NCI-H2107 treated with DMSO at 0.1 percent for 48 hours (cell line): ENCODE data around the gene CHIT1.
A peak's percentile ranks its signal among the peaks of the same experiment; 100 is the strongest.
"Not testable (repeated sequence)": the region's sequence is repeated elsewhere in the genome, so short reads cannot be mapped to it uniquely, and the experiment has no call there.

Source experiments
- DNase-seq: peaks from one replicate; lab custom pipeline; 2025; ENCODE audit not compliant: unreplicated experiment; lab: John Stamatoyannopoulos, UW

CHIT1 gene

DNA sequence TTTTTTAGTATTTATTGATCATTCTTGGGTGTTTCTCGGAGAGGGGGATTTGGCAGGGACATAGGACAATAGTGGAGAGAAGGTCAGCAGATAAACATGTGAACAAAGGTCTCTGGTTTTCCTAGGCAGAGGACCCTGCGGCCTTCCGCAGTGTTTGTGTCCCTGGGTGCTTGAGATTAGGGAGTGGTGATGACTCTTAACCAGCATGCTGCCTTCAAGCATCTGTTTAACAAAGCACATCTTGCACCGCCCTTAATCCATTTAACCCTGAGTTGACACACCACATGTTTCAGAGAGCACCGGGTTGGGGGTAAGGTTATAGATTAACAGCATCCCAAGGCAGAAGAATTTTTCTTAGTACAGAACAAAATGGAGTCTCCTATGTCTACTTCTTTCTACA is 36.7 kb upstream of the CHIT1 start:
- not testable (repeated sequence) for DNase-seq

DNA sequence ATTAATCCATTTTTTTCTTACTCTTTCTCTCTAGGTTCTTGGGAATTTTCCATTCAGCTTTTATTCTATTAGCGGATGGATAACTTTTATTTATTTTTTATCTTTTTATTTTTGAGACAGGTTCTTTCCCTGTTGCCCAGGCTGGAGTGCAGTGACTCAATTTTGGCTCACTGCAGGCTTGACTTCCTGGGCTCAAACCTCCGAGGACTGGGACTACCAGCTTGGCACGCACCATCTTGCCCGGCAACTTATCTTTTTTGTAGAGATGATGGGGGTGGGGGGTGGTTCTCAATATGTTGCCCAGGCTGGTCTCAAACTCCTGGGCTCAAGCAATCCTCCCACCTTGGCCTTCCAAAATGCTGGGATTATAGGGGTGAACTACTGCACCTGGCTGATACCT is 36.1 kb upstream of the CHIT1 start:
- DNase-seq: no peak

DNA sequence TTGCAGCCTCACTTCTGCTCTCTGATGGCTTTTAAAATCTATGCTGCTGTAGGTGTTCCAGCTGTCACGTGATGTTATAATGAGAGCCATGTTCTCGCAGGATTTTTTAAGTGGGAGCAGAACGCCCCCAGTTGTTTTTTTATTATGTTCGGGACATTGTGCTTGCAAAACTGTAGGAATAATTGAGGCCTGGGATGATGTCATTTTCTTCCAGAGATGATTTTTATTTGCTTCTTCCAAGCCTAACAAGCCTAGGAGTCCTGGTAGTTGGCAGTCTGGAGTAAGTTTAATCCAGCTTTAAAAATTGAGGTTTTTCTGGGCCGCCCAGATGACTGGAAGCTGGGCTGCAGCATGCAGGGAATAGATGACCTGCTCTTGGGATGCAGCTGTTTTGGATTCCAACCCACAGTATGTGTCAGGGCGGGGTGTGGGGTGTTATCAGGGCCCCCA is 34.6 kb upstream of the CHIT1 start:
- DNase-seq: no peak

DNA sequence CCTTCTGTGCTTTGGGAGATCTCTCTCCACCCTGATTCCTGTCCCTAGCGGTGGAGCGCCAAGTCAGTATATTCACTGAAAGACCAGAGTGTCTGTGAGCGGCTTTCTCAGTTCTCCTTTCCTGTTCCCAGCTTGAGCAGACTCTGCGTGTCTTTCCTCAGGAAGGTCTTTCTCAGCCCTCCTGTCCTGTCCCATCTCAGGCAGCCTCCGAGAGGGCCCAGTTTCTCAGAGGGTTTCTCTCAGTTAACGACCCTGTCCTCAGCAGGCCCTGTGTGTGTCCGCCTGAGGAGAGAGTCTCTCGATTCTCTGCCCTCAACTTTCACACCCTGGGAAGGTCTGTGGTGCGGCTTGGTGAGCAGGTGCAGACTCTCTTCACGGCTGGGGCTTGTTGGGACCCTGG is 34.0 kb upstream of the CHIT1 start:
- DNase-seq: no peak

DNA sequence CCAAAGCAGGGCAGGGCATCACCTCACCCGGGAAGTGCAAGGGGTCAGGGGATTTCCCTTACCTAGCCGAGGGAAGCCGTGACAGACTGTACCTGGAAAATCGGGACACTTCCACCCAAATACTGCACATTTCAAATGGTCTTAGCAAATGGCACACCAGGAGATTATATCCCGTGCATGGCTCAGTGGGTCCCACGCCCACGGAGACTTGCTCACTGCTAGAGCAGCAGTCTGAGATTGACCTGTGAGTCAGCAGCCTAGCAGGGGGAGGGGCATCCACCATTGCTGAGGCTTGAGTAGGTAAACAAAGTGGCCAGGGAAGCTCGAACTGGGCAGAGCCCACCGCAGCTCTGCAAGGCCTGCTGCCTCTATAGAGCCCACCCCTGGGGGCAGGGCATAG is 27.2 kb upstream of the CHIT1 start:
- not testable (repeated sequence) for DNase-seq

DNA sequence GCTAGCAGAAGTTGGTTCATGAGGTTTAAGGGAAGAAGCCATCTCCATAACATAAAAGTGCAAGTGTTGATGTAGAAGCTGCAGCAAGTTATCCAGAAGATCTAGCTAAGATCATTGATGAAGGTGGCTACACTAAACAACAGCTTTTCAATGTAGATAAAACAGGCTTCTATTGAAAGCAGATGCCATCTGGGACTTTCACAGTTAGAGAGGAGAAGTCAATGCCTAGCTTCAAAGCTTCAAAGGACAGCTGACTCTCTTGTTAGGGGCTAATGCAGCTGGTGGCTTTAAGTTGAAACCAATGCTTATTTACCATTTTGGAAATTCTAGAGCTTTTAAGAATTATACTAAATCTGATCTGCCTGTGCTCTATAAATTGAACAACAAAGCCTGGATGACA is 25.3 kb upstream of the CHIT1 start:
- not testable (repeated sequence) for DNase-seq

DNA sequence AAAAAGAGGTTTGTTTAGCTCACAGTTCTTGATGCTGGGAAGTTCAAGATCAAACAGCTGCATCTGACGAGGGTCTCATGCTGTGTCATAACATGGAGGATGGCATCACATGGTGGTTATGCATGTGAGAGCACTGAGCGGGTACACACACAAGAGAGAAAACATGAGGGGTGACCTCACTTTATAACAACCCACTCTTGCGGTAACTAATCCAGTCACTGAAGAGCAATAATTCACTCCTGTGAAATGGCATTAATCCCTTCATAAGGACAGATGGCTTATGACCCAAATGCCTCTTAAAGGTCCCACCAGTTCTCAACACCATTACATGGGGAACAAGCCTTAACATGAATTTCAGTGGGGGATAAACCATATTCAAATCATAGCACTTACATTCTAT is 23.2 kb upstream of the CHIT1 start:
- DNase-seq: peak; percentile 80

DNA sequence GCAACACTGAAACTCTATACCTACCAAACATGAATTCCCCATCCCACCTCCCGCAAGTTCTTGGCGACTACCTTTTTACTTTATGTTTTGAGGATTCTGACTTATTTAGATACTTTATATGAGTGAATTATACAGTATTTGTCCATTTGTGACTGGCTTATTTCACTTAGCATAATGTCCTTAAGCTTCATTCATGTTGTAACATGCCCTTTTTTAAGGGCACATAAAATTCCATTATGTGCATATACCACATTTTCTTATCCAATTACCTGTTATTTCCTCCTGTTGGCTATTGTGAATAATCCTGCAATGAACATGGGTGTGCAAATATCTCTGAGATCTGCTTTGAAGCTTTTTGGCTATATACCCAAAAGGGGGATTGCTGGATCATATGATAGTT is 22.0 kb upstream of the CHIT1 start:
- no peak for DNase-seq

DNA sequence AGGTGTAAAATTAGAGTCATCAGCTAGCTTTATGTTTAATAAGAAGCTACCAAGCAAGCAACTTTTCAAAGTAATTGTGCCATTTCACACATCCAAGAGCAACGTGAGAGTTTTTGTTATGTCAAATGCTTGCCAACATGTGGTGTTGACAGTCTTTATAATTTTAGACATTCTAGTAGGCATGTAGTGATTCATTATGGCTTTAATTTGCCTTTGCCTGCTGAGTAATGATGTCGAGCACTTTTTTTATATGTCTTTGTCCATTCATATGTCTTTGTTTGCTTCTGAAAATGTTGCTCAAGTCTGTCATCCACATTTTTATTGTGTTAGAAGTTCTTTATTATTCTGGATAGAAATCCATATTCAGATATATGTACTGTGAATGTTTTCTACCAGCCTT is 21.4 kb upstream of the CHIT1 start:
- no peak for DNase-seq

DNA sequence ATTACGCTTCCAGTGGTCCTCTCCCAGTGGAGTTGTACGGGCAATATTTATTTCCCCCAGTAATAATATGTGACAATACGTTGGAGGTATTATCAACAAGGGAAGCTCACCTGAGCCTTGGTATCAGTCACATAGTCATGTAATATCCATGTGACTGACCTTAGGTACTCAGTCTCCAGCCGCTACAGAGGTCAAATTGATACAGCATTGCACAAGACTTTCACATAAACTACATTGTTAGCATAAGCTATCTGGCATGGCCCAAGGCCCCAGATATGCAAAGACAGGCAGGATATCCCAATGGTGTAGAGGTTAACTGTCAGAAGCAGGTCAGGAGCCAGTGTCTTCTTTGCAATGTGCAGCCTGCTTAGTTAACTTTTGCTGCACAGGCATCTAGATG is 15.3 kb upstream of the CHIT1 start:
- DNase-seq: no peak

DNA sequence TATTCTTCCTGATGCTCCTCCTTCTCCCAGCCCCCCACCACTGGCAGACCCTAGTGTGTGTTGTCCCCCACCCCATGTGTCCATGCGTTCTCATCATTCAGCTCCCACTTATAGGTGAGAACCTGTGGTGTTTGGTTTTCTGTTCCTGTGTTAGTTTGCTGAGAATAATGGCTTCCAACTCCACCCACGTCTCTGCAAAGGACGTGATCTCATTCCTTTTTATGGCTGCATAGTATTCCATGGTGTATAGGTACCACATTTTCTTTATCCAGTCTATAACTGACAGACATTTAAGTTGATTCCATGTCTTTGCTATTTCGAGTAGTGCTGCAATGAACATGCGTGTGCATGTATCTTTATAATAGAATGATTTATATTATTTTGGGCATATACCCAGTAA is 12.2 kb upstream of the CHIT1 start:
- not testable (repeated sequence) for DNase-seq

DNA sequence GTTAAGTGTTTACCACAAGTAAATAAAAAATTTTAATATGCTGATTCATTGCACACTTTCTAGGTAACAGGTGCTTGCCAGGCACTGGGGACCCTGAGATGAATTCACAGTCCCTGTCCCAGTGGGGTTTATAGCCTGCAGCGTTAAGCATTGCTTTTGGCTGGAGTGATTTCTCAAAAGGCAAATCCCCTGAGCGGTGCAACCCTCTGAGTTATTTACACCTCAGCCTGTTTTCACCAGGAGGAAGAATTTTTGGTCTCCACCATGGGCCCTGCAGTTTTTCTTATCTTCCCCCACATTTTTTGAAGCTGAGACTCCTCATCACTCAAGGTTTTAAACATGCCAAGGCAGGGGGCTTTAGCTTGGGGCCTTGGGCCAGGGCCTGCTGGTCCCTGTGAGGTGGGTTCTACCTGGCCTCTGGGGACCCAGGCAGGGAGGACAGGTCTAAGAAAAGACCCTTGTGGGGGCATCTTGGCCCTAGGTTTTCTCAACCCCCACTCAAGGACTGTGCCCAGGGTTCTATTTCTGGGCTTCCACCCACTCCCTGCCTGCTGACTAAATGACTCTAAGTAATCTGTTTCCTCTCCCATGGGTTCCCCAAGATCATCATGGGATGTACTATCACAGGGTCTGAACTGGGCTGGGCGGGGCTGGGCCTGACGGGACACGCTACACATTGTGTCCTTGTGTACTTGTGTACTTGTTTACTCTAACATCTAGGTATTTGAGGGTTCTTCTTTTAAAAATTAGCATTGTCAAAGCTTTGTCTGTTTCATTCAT is 10.2 kb upstream of the CHIT1 start:
- DNase-seq: peak; percentile 36

DNA sequence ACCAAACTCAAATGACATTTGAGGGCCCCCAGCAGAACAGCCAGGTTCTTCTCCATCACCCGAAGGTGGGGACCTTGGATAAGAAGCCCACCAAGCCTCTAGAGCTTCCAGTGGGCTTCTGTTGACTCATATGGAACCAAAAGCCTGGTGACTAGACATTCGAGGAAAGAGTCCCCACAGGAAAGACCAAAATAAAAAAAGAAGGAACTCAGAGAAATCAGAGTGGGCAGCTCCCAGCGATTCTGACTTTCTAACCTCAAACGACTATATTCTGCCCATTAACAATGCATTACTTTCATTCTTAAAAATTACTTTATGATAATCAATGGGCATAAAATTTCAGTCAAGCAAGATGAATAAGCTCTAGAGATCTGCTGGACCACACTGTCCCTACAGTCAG is 9.6 kb upstream of the CHIT1 start:
- DNase-seq: no peak

DNA sequence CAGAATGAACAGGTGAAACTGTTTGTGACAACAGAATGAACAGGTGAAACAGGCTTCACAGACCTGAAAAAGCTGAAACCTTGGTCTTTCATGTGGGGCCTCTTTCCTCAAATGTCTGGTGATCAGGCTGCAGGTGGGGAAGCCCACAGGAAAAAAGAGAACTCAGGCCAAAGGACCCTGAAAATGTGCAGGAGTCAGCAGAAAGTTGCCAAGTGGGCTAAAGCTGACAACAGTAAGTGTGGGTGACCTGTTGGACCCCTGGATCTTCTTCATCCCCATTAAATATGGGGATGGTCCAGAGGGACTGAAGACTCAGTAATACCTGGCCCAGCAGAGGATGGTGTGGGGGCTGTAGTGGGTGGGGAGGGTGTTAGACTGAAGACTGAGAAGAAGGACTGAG is 9.1 kb upstream of the CHIT1 start:
- no peak for DNase-seq

DNA sequence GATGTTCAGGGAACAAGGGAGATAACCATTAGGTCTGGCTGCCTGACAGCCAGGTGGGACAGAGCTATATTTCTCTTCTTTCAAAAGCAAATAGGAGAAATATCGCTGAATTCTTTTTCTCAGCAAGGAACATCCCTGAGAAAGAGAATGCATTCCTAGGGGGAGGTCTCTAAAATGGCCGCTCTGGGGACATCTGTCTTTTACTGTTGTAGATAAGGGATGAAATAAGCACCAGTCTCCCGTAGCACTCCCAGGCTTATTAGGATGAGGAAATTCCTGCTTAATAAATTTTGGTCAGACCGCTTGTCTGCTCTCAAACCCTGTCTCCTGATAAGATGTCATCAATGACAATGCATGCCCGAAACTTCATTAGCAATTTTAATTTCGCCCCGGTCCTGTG is 5.4 kb upstream of the CHIT1 start:
- not testable (repeated sequence) for DNase-seq

DNA sequence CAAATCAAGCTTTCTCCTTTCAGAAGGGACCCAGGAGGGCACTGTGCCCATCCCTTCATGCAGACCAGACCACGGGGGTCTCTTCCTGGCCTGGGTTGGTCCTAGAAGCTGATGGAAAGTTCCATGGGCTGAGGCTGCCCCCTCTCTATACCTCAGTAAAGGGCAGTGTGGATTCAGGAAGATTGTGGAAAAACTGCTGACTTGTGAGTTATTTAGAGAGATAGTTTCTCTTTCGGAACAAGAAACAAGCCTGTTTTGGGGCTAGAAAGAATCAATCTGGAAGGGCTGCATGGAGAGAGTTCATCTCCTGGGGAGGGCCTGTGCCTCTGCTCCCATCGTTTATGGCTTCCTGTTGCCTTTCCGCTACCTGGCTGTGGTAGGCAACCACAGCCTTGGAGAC is 803 bp downstream of the CHIT1 start:
- DNase-seq: no peak

DNA sequence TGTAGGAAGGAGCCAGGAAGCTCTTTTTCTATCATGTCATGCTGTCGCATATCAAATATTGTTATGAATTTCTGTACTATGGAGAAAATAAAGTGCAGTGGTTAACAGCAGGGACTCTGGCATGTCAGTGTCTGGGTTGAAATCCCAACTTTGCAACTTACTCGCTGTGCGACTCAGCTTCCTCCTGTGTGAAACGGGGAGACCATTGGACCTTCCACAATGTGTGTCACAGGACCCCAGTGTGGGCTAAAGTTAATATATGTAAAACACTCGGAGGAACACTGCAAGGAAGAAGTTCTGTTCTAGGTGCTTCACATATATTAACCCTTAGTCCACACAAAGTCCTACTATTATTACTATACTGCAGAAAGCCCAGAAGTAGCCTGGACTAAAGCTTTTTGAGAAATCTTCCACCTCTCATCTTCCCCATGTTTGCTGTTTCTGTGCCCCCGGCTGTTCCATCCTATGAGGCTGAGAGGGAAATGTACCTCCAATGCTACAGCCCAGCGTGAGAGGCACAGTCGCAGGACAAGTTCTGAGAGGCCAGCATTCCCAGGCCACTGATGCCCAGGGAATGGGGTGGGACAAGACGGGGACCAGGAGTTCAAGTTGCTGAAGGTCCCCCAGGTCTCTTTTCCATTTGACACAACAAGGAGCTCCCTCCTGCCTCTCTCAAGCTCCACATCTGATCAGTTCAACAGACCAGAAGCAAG is 1.9 kb downstream of the CHIT1 start:
- DNase-seq: no peak

DNA sequence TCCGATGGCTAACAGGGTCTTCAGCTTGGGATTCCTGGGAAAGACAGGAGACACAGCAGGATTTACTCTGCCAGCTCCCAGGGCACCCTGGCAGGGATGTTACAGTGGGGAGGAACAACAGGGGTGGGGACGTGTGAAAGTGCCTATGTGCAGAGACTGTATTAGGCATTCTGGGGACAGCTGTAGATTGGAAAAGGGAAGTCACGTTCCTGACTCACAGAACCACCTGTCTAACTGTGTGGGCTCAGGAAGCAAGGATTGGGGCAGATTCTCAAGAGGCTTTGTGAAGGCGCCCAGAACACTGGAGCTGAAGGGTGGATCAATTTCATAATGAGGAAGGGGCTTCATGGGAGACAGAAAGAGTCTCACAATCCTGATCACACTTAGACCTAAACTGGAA is 4.4 kb downstream of the CHIT1 start:
- DNase-seq: no peak

DNA sequence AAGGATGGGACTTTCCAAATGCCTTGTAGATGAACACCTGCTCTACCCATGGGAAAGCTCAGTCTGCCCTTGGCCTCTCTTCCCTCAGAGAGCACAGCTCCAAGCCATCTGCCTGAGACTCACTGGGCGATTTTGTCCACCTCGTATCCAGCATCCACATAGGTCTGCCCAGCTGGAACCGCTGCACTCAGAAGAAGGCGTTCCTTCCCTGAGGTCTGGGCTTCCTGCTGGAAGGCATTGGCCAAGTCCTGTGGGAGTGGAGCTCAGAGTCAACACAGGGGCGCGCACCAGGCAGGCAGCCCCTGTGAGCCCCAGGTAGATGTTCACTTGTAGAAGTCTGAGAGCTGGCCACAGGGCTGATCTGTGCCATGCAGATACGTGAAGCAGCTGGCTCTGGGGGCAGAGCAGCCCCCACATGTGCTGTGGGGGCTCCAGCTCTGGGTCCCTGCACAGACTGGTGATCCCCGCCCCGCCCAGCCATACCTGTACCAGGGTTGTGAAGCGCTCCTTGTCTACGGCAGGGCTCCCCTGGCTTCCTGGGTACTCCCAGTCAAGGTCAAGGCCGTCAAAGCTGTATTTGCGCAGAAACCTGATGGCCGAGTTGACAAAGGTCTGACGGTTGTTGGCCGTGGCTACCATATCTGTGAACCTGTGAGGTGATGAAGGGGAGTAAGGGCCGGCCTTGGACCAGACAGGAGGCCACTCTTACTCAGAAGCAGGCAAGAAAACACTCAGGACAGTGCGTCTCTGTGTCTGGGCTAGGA is 6.3 kb downstream of the CHIT1 start:
- no peak for DNase-seq

DNA sequence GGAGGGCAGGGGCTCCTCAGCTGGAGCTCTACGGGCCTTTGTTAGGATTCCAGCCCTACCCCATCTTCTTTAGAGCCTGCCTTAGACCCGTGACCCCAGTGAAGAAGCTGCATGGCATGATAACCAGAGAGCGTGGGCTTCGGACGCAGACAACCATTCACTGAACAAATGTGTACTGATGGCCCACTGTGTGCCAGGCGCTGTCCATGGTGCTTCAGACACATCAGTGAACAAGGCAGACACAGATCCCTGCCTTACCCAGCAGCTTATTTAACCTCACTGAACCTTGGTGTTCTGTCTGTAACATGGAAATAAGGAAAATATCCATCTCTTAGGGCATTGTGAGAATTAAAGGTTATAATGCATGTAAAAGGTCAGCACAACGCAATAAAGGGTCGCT is 9.5 kb downstream of the CHIT1 start:
- no peak for DNase-seq

DNA sequence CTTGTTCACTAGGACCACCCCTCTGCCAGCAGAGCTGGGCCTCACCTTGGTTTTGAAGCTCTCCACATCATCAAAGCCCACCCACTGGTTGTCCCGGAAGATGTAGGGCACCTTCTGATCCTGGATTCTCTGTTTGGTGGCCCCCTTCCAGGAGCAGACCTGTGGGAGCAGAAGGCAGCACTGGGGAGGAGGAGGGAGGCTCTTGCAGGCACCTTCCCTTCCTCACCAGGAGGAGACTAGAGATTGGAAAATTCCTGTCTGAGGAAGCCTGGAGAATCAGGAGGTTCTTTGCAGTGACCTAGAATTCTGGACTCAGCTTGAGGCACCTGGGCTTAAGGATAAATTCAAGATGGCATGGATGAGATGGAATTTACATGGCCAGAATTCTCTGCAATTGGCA is 10.3 kb downstream of the CHIT1 start:
- no peak for DNase-seq

DNA sequence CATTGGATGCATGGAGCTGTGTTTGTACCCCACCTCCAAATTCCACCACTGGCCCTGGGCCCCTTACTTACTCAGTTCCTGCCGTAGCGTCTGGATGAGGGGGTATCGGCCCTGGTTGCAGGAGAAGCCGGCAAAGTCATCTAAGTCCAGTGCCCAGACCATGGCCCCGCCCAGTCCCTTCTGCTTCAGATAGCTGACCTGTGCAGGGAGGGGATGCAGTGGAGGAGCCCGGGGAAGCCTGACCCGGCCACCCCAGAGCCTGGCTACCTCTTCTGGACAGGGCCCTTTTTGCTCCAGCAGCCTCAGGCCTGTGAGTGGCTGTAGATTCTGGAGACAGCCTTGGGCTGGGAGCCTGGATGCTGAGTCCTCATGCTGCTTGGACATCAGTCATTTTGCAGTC is 11.8 kb downstream of the CHIT1 start:
- no peak for DNase-seq
